ENCODE measurements around the gene EMILIN1.
"Not testable (repeated sequence)": the region's sequence is repeated elsewhere in the genome, so short reads cannot be mapped to it uniquely, and the experiment has no call there.

The EMILIN1 gene

DNA sequence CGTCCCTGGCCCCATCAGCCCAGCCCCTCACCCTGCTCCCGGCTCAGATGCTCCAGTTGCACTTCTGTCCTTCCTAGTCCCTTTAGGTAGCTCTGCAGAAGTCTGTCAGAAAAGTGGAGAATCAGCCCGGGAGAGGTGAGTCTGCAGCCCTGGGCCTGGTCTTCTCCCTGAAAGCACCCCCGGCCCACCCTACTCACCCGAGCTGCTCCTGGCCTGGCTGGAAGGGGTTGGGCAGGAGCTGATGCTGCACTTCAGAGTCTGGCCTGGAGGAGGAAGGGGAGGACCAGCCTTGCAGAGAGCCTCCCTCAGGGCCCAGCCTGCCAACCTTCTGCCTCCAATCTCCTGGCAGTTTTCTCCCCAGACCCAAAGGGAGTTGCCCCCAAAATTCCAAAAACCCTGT lies 23.9 kb downstream of the EMILIN1 start:
- no peaks in the 10 kb centered on the region for H3K27me3 ChIP-seq (ENCODE audit: insufficient read depth, low read length)
- H3K4me1 ChIP-seq (ENCODE audit: insufficient read depth, low read length) = no peaks in the 10 kb centered on the region
- no peaks in the 10 kb centered on the region for H3K9me3 ChIP-seq (ENCODE audit: insufficient read depth, low read depth, low read length)
- no peaks in the 10 kb centered on the region for H3K36me3 ChIP-seq (ENCODE audit: insufficient read depth, low read depth, low read length)
- no peak overlapping the region for H3K4me3 ChIP-seq (ENCODE audit: low read length)
- H3K9ac ChIP-seq (ENCODE audit: low read depth, low read length) = no peak overlapping the region
- H3K27ac ChIP-seq (ENCODE audit: low read length) = no peak overlapping the region

DNA sequence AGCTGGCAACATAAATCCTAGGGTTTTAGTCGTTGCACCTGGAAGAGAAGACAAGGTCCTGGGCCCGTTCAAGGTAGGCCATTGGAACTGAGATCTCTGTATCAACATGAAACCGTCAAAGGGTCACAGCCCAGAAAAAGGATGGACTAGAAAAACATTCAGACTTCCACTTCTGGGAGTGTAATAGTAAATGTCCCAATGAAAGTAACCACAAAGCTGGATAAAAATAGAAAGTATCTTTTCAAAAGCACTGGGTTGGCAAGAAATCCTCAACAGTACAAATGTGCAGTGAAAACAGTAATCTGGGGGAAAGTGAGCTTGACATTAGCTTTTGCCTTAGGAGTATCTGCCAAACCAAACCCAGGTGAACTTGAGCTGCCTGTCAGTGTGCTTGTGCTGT lies 27.6 kb downstream of the EMILIN1 start:
- Histone ChIP-seq H3K9ac (ENCODE audit: low read depth, low read length) (no peak overlapping the region), H3K27ac (ENCODE audit: low read length) (no peak overlapping the region), H3K27me3 (ENCODE audit: insufficient read depth, low read length) (no peaks in the 10 kb centered on the region), H3K4me1 (ENCODE audit: insufficient read depth, low read length) (no peaks in the 10 kb centered on the region), H3K4me3 (ENCODE audit: low read length) (no peak overlapping the region), H3K9me3 (ENCODE audit: insufficient read depth, low read depth, low read length) (no peaks in the 10 kb centered on the region), H3K36me3 (ENCODE audit: insufficient read depth, low read depth, low read length) (no peaks in the 10 kb centered on the region)

- H3K36me3 ChIP-seq (ENCODE audit: insufficient read depth, low read depth, low read length) = no peaks in the 10 kb centered on the region
- no peaks in the 10 kb centered on the region for H3K9me3 ChIP-seq (ENCODE audit: insufficient read depth, low read depth, low read length)
- no peak overlapping the region for H3K27ac ChIP-seq (ENCODE audit: low read length)
- H3K9ac ChIP-seq (ENCODE audit: low read depth, low read length) = no peak overlapping the region
- H3K27me3 ChIP-seq (ENCODE audit: insufficient read depth, low read length) = no peaks in the 10 kb centered on the region
- H3K4me3 ChIP-seq (ENCODE audit: low read length) = no peak overlapping the region
- H3K4me1 ChIP-seq (ENCODE audit: insufficient read depth, low read length) = no peaks in the 10 kb centered on the region
Observed at GRCh38 chr2:27108221-27108620, 29.8 kb downstream of the EMILIN1 start.

- no peak overlapping the region for H3K4me3 ChIP-seq (ENCODE audit: low read length)
- no peaks in the 10 kb centered on the region for H3K4me1 ChIP-seq (ENCODE audit: insufficient read depth, low read length)
- H3K9me3 ChIP-seq (ENCODE audit: insufficient read depth, low read depth, low read length) = no peaks in the 10 kb centered on the region
- no peaks in the 10 kb centered on the region for H3K27me3 ChIP-seq (ENCODE audit: insufficient read depth, low read length)
- H3K9ac ChIP-seq (ENCODE audit: low read depth, low read length) = no peak overlapping the region
- H3K36me3 ChIP-seq (ENCODE audit: insufficient read depth, low read depth, low read length) = no peaks in the 10 kb centered on the region
- H3K27ac ChIP-seq (ENCODE audit: low read length) = no peak overlapping the region
Observed at GRCh38 chr2:27109083-27109482, 30.7 kb downstream of the EMILIN1 start.

DNA sequence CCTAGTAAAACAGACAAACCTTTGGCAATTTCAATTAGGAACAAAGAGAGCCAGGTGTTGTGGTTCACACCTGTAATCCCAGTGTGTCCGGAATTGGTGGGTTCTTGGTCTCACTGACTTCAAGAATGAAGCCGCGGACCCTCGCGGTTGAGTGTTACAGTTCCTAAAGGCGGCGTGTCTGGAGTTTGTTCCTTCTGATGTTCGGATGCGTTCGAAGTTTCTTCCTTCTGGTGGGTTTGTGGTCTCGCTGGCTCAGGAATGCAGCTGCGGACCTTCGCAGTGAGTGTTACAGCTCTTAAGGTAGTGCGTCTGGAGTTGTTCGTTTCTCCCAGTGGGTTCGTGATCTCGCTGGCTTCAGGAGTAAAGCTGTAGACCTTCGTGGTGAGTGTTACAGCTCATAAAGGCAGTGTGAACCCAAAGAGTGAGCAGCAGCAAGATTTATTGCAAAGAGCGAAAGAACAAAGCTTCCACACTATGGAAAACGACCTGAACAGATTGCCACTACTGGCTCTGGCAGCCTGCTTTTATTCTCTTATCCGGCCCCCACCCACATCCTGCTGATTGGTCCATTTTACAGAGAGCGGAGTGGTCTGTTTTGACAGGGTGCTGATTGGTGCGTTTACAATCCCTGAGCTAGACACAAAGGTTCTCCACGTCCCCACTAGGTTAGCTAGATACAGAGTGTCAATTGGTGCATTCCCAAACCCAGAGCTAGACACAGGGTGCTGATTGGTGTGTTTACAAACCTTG lies 32.4 kb downstream of the EMILIN1 start:
- H3K9me3 ChIP-seq (ENCODE audit: insufficient read depth, low read depth, low read length); H3K4me3 ChIP-seq (ENCODE audit: low read length); H3K27me3 ChIP-seq (ENCODE audit: insufficient read depth, low read length); H3K36me3 ChIP-seq (ENCODE audit: insufficient read depth, low read depth, low read length); H3K9ac ChIP-seq (ENCODE audit: low read depth, low read length); H3K27ac ChIP-seq (ENCODE audit: low read length); H3K4me1 ChIP-seq (ENCODE audit: insufficient read depth, low read length): not testable (repeated sequence)

GRCh38 chr2:27111392-27112078 lies 33.1 kb downstream of the EMILIN1 start:
- not testable (repeated sequence) for H3K9me3 ChIP-seq (ENCODE audit: insufficient read depth, low read depth, low read length); H3K4me3 ChIP-seq (ENCODE audit: low read length); H3K36me3 ChIP-seq (ENCODE audit: insufficient read depth, low read depth, low read length); H3K9ac ChIP-seq (ENCODE audit: low read depth, low read length); H3K4me1 ChIP-seq (ENCODE audit: insufficient read depth, low read length); H3K27ac ChIP-seq (ENCODE audit: low read length); H3K27me3 ChIP-seq (ENCODE audit: insufficient read depth, low read length)

DNA sequence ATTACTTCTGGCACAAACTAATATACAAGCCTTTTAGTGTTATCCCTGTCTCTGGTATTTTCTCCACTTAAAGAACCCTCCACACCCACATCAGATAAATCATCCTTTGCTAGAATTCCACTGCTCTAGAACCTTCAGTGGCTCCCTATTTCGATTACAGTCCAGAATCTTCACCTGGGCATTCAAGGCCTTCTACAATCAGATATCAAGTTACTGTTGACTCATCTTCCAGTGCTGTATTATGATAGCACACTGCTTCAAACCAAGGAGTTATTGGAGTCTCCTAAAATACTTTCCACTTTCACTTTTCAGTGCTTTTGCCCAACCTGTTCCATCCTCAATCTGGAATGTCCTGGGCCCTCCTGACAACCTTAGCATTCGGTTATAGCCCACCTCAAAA lies 37.1 kb downstream of the EMILIN1 start:
- Histone ChIP-seq H3K36me3 (ENCODE audit: insufficient read depth, low read depth, low read length) (no peaks in the 10 kb centered on the region), H3K4me1 (ENCODE audit: insufficient read depth, low read length) (no peaks in the 10 kb centered on the region; the same call in 1 of the 2 replicates), H3K27me3 (ENCODE audit: insufficient read depth, low read length) (peaks cover 45% of the 10 kb centered on the region), H3K9me3 (ENCODE audit: insufficient read depth, low read depth, low read length) (no peaks in the 10 kb centered on the region; the same call in 1 of the 2 replicates), H3K9ac (ENCODE audit: low read depth, low read length) (no peak overlapping the region), H3K4me3 (ENCODE audit: low read length) (no peak overlapping the region), H3K27ac (ENCODE audit: low read length) (no peak overlapping the region)

DNA sequence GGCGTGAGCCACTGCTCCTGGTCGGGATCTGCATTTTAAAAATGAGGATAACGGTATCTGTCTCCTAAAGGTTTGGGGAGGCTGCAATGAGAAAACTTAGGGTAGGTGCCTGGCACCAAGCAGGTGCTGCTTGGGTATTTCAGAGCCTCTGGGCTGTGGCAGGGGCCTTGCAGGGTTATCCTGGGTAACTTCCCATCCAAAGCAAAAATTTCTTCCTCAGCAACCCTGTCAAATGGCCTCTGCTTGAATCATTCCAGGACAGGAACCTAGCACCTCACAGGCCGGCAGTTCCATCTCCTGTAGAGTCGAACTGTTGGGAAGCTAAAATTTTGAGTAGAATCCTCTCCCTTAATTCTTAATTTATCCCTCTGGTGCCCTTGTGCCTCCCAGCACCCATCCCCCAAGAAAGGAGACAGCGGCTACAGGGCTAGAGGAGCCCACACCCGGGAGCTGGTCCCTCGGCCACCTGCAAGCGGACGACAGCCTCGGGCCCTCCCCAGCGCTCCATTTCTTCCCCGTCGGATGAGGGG lies 39.6 kb downstream of the EMILIN1 start:
- Histone ChIP-seq H3K36me3 (ENCODE audit: insufficient read depth, low read depth, low read length) (no peaks in the 10 kb centered on the region), H3K4me1 (ENCODE audit: insufficient read depth, low read length) (no peaks in the 10 kb centered on the region; the same call in 1 of the 2 replicates), H3K9me3 (ENCODE audit: insufficient read depth, low read depth, low read length) (no peaks in the 10 kb centered on the region; the same call in 1 of the 2 replicates), H3K9ac (ENCODE audit: low read depth, low read length) (no peak overlapping the region), H3K4me3 (ENCODE audit: low read length) (peak overlapping the region; percentile 72), H3K27ac (ENCODE audit: low read length) (no peak overlapping the region), H3K27me3 (ENCODE audit: insufficient read depth, low read length) (peaks cover 71% of the 10 kb centered on the region)

DNA sequence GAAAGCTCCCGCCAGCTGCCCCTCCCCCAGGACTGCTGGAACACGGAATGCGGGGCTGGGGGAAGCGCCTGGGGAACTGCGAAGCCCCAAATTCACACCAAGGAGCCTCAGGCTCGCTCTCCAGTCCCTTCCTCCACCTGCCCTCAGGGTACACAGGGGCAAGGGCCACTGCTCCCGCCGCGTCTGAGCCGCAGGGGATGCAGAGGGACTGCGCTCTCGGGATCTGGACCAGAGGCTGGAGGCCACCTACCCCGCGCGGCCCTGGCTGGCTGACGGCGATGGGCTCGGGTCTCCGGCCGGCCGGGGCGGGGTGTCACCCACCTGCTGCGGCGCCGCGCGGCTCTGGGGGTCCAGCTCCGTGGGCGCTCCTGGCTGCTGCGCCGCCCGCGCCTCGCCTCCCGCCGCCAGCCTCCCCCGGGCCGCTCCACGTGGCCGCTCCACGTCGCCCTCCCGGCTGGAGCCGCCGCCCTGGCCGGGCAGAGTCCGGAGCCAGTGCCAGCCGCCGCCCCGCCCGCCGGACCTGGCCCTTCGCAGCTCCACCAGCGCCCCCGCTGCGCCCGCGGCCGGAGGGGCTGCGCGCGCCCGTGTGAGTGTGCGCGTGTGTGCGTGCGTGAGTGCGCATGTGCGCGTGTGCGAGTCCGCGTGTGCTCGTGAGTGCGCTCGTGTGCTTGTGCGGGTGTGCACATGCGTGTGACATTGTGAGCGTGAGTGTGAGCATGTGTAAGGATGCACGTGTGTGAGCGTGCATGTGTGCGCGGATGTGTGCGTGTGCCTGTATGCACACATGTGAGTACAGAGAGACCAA lies 40.3 kb downstream of the EMILIN1 start, which contains the start of gene CGREF1:
CGREF1 (minus strand) TSS at position 604 of the 805 bp plus-strand sequence. CDS start 14,762 bp downstream, outside the sequence.
- H3K9me3 ChIP-seq (ENCODE audit: insufficient read depth, low read depth, low read length) = no peaks in the 10 kb centered on the region; the same call in 1 of the 2 replicates
- no peaks in the 10 kb centered on the region; the same call in 1 of the 2 replicates for H3K4me1 ChIP-seq (ENCODE audit: insufficient read depth, low read length)
- H3K4me3 ChIP-seq (ENCODE audit: low read length) = peak within 1 kb of the TSS; percentile 72
- no peaks in the 10 kb centered on the region for H3K36me3 ChIP-seq (ENCODE audit: insufficient read depth, low read depth, low read length)
- H3K27me3 ChIP-seq (ENCODE audit: insufficient read depth, low read length) = peaks cover 76% of the 10 kb centered on the region
- peak within 1 kb of the TSS; percentile 30; the same call in 1 of the 2 replicates for H3K9ac ChIP-seq (ENCODE audit: low read depth, low read length)
- H3K27ac ChIP-seq (ENCODE audit: low read length) = no peak within 1 kb of the TSS

GRCh38 chr2:27119330-27119670 lies 40.9 kb downstream of the EMILIN1 start:
- peak overlapping the region; percentile 30; the same call in 1 of the 2 replicates for H3K9ac ChIP-seq (ENCODE audit: low read depth, low read length)

GRCh38 chr2:27121906-27122305 lies 43.5 kb downstream of the EMILIN1 start:
- no peak overlapping the region for H3K4me3 ChIP-seq (ENCODE audit: low read length)
- H3K9ac ChIP-seq (ENCODE audit: low read depth, low read length) = no peak overlapping the region
- no peaks in the 10 kb centered on the region; the same call in 1 of the 2 replicates for H3K9me3 ChIP-seq (ENCODE audit: insufficient read depth, low read depth, low read length)
- no peak overlapping the region for H3K27ac ChIP-seq (ENCODE audit: low read length)
- no peaks in the 10 kb centered on the region for H3K36me3 ChIP-seq (ENCODE audit: insufficient read depth, low read depth, low read length)
- H3K4me1 ChIP-seq (ENCODE audit: insufficient read depth, low read length) = no peaks in the 10 kb centered on the region; the same call in 1 of the 2 replicates
- peaks cover 78% of the 10 kb centered on the region for H3K27me3 ChIP-seq (ENCODE audit: insufficient read depth, low read length)

More at GRCh38 chr2:27119330-27119670, 40.9 kb downstream of the EMILIN1 start:
- not testable (repeated sequence) for H3K9me3 ChIP-seq (ENCODE audit: insufficient read depth, low read depth, low read length); H3K4me1 ChIP-seq (ENCODE audit: insufficient read depth, low read length); H3K36me3 ChIP-seq (ENCODE audit: insufficient read depth, low read depth, low read length); H3K27ac ChIP-seq (ENCODE audit: low read length)
- Histone ChIP-seq H3K4me3 (ENCODE audit: low read length) (peak overlapping the region; percentile 72), H3K27me3 (ENCODE audit: insufficient read depth, low read length) (peaks cover 80% of the 10 kb centered on the region)
